Endodermal cell (in vitro differentiated cells): ENCODE data around the gene RIN3. TPM values are rescaled to one million over a fixed set of nuclear protein-coding genes. Genes with fewer than 3 reads are reported as not detected.

Experiments used
- DNase-seq: peaks from one replicate; pipeline ENCODE4 v3.0.0-alpha.2; 2017
- H3K27ac ChIP-seq: 2 replicates; pipeline ENCODE4 v1.5.1; 2013; ENCODE audit warnings: mild to moderate bottlenecking, low read depth, low read length, moderate library complexity
- H3K27me3 ChIP-seq: 2 replicates; pipeline ENCODE4 v1.6.1; 2013; ENCODE audit warnings: mild to moderate bottlenecking, low read length, moderate library complexity; ENCODE audit not compliant: insufficient read depth, control insufficient read depth, poor library complexity, severe bottlenecking
- H3K36me3 ChIP-seq: 2 replicates; pipeline ENCODE4 v1.7.0; 2013; ENCODE audit warnings: mild to moderate bottlenecking, low read length, moderate library complexity; ENCODE audit not compliant: control insufficient read depth, insufficient read depth
- H3K4me1 ChIP-seq: one replicate; pipeline ENCODE4 v1.7.0; 2013; ENCODE audit warnings: low read length; ENCODE audit not compliant: control insufficient read depth, insufficient read depth
- H3K4me3 ChIP-seq: 2 replicates; pipeline ENCODE4 v1.5.1; 2013; ENCODE audit warnings: mild to moderate bottlenecking, low read length, moderate library complexity
- H3K9ac ChIP-seq: 2 replicates; pipeline ENCODE4 v1.6.1; 2013; ENCODE audit warnings: mild to moderate bottlenecking, low read length, moderate library complexity; ENCODE audit not compliant: poor library complexity, severe bottlenecking; ENCODE audit errors: extremely low read depth
- H3K9me3 ChIP-seq: 2 replicates; pipeline ENCODE4 v1.6.1; 2013; ENCODE audit warnings: mild to moderate bottlenecking, low read length, moderate library complexity; ENCODE audit not compliant: control insufficient read depth
- H3K27ac Mint-ChIP-seq: 2 replicates; pipeline ENCODE4 v1.8.0; 2020; ENCODE audit warnings: mixed read lengths
- H3K27me3 Mint-ChIP-seq: 2 replicates; pipeline ENCODE4 v1.8.0; 2021; ENCODE audit warnings: mild to moderate bottlenecking, mixed read lengths; ENCODE audit not compliant: insufficient read depth
- H3K36me3 Mint-ChIP-seq: 2 replicates; pipeline ENCODE4 v1.8.0; 2020; ENCODE audit warnings: low read depth, mixed read lengths
- H3K4me1 Mint-ChIP-seq: 2 replicates; pipeline ENCODE4 v1.8.0; 2020; ENCODE audit warnings: mixed read lengths
- H3K4me3 Mint-ChIP-seq: 2 replicates; pipeline ENCODE4 v1.8.0; 2020; ENCODE audit warnings: mild to moderate bottlenecking, moderate library complexity, mixed read lengths
- H3K9me3 Mint-ChIP-seq: 2 replicates; pipeline ENCODE4 v1.8.0; 2020; ENCODE audit warnings: mild to moderate bottlenecking, mixed read lengths
- WGBS, 2 experiments: methylation state at CpG; one replicate each; pipeline versions ENCODE4 v1.1.5 to v1.1.7; 2013; ENCODE audit warnings: missing lambda C conversion rate in 2 of 2, mixed read lengths in 1 of 2; ENCODE audit not compliant: insufficient coverage in 1 of 2, insufficient read length in 1 of 2; 5-methylcytosine and 5-hydroxymethylcytosine counted together
- total RNA-seq, 2 donors: library from RNA; stranded (reverse); fragmentation: NEBNext Ultra II Directional in 1 of 2; extraction: Animal tissue kit (Norgen Biotek cat#: 25700) in 1 of 2; gene quantifications; 2 replicates in 1 of 2; 3 replicates in 1 of 2; pipeline ENCODE4 v1.2.1, GENCODE V29; 2021
- TF ChIP-seq, protein P1 (sequence below): fragments of 200-600 bp; sonication (generic); conservative IDR thresholded peaks from 2 replicates; pipeline ENCODE4 v1.5.0; 2021; ENCODE audit warnings: antibody characterized with exemption, mild to moderate bottlenecking

Gene RIN3
- total RNA-seq, 2 donors from 2014 or later: 5.2 to 6.0 TPM

DNA sequence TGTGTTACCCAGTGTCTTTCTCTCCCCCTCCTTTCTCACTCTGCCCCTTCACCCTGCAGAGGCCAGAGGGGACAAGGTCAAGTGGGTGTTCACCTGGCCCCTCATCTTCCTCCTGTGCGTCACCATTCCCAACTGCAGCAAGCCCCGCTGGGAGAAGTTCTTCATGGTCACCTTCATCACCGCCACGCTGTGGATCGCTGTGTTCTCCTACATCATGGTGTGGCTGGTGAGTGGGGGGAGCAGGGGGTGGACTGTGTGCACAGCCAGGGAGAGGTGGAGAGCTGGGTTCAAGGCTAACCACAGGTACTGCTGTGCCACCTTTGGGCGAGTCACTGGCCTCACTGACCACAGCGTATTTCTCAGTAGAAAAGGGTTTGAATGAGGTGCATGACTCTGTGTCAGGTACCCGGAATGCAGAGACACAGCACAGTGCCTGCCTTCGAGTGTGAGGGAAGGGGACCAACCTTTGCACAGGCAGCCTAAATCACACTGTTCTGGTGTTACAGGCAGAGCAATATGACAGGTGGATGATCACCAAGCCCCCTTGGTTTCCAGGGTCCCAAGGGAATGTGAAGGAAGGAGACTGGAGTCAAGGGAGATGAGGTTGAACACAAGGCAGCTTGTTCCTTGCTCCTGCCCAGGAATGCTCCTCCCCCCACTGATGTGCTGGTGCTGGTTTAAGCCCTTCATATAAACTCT lies 30.8 kb upstream of the RIN3 start:
- Mint-ChIP-seq H3K36me3 (no peaks in the 10 kb centered on the region), H3K4me3 (no peak overlapping the region), H3K4me1 (no peaks in the 10 kb centered on the region), H3K9me3 (no peaks in the 10 kb centered on the region), H3K27me3 (peaks cover 6% of the 10 kb centered on the region), H3K27ac (no peak overlapping the region)
- no peak overlapping the region for H3K4me3 ChIP-seq
- TF ChIP-seq, protein P1, sequence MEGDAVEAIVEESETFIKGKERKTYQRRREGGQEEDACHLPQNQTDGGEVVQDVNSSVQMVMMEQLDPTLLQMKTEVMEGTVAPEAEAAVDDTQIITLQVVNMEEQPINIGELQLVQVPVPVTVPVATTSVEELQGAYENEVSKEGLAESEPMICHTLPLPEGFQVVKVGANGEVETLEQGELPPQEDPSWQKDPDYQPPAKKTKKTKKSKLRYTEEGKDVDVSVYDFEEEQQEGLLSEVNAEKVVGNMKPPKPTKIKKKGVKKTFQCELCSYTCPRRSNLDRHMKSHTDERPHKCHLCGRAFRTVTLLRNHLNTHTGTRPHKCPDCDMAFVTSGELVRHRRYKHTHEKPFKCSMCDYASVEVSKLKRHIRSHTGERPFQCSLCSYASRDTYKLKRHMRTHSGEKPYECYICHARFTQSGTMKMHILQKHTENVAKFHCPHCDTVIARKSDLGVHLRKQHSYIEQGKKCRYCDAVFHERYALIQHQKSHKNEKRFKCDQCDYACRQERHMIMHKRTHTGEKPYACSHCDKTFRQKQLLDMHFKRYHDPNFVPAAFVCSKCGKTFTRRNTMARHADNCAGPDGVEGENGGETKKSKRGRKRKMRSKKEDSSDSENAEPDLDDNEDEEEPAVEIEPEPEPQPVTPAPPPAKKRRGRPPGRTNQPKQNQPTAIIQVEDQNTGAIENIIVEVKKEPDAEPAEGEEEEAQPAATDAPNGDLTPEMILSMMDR: no peak
- DNase-seq: no peak
- no peak overlapping the region for H3K27ac ChIP-seq
- H3K36me3 ChIP-seq: no peaks in the 10 kb centered on the region
- no peaks in the 10 kb centered on the region for H3K4me1 ChIP-seq
- no peak overlapping the region for H3K9ac ChIP-seq
- H3K27me3 ChIP-seq: no peaks in the 10 kb centered on the region
- WGBS, 2 experiments: 89 to 94% methylated on average over 3 to 9 of the region's 9 CpGs
- H3K9me3 ChIP-seq: no peaks in the 10 kb centered on the region

DNA sequence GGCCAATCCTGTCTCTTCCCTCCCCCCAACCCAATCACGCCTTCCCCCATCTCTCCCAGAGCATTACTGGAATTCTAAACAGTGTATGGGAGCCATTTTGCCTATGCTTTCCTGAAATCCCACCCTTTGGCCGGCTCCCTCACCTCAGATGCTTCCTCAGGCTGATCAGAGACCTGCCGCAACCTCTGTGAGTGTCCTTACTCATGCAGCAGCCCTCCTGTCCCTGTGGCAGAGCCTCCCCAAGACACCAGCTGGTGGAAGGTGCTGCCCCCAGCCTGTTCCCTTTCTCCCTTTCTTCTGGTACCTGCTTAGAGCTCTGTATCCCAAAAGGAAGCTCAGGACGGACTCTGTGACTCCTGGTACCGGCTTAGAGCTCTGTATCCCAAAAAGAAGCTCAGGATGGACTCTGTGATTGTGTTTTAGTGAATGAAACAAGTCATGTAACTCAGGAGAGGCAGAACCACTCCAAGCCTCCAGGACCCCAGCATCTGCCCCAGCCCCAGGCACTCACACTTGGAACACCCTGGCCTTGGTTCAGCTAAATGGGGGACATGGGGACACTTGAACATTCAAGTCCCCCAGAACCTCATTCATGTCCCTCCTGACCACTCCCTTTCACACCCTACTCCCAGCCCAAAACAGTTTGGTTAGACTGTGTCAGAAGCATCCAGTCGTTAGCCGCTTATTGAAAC lies 29.3 kb upstream of the RIN3 start:
- TF ChIP-seq, protein P1: no peak
- no peaks in the 10 kb centered on the region for H3K36me3 ChIP-seq
- H3K4me1 ChIP-seq: no peaks in the 10 kb centered on the region
- no peak overlapping the region for H3K27ac Mint-ChIP-seq
- no peak overlapping the region for H3K9ac ChIP-seq
- no peaks in the 10 kb centered on the region for H3K36me3 Mint-ChIP-seq
- no peak overlapping the region for H3K4me3 Mint-ChIP-seq
- no peaks in the 10 kb centered on the region for H3K9me3 ChIP-seq
- WGBS, 2 experiments: 94 to 95% methylated on average over 5 to 7 of the region's 7 CpGs
- no peaks in the 10 kb centered on the region for H3K9me3 Mint-ChIP-seq
- peak; percentile 35 for DNase-seq
- H3K4me3 ChIP-seq: no peak overlapping the region
- H3K27me3 Mint-ChIP-seq: peaks cover 8% of the 10 kb centered on the region
- H3K4me1 Mint-ChIP-seq: no peaks in the 10 kb centered on the region
- no peak overlapping the region for H3K27ac ChIP-seq
- H3K27me3 ChIP-seq: no peaks in the 10 kb centered on the region

DNA sequence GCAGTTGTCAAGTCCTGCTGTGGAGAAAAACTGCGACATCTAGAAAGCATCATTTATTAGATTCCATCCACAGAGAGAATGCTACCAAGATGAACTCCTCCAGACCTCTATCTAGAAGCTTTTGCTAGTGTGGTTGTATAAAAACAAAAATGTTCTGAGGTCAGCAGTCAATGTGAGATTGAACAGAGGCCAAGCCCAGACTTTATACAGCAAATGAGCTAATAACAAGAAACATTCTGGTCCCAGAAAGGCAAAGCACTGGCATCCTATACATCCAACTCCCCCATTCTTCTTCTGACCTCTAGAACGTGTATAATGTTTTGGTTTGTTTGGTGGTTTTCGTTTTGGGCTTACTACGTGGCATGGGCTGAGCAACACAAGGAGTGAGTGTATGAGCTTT lies 26.7 kb upstream of the RIN3 start:
- H3K4me1 Mint-ChIP-seq: no peaks in the 10 kb centered on the region
- Histone ChIP-seq H3K4me1 (no peaks in the 10 kb centered on the region), H3K4me3 (no peak overlapping the region), H3K9me3 (no peaks in the 10 kb centered on the region), H3K9ac (no peak overlapping the region), H3K27me3 (no peaks in the 10 kb centered on the region), H3K36me3 (no peaks in the 10 kb centered on the region), H3K27ac (no peak overlapping the region)
- TF ChIP-seq, protein P1: no peak
- WGBS, 2 experiments: 89 to 100% methylated on average over 2 to 4 of the region's 4 CpGs
- H3K9me3 Mint-ChIP-seq: no peaks in the 10 kb centered on the region
- H3K4me3 Mint-ChIP-seq: no peak overlapping the region
- no peaks in the 10 kb centered on the region for H3K36me3 Mint-ChIP-seq
- DNase-seq: no peak
- H3K27ac Mint-ChIP-seq: no peak overlapping the region
- H3K27me3 Mint-ChIP-seq: peaks cover 8% of the 10 kb centered on the region
